Calu3 (cell line): Measurements from ENCODE around the gene BRD3. TPM values are rescaled to one million over a fixed set of nuclear protein-coding genes. Genes with fewer than 3 reads are reported as not detected.

Experiments used
- BruUV-seq: library from RNA; stranded (reverse); fragments of 400-500 nt; replicated peaks from 2 replicates; lab custom pipeline; 2021; lab: Mats Ljungman, UMichigan
- CTCF ChIA-PET: fragments of 300-600 bp; sonication (Branson Sonifier 250); formaldehyde crosslinking; loops from one replicate; lab custom pipeline; 2022; ENCODE audit warnings: antibody characterized with exemption; lab: Charles Lee
- DNase-seq: peaks from one replicate; pipeline ENCODE4 v3.0.0; 2022
- H3K27ac Mint-ChIP-seq: one replicate; pipeline ENCODE4 v1.8.0; 2022; ENCODE audit warnings: mixed read lengths; ENCODE audit not compliant: unreplicated experiment
- H3K27me3 Mint-ChIP-seq: one replicate; pipeline ENCODE4 v1.8.0; 2022; ENCODE audit warnings: mixed read lengths; ENCODE audit not compliant: unreplicated experiment
- H3K36me3 Mint-ChIP-seq: one replicate; pipeline ENCODE4 v1.8.0; 2022; ENCODE audit warnings: mild to moderate bottlenecking, moderate library complexity, mixed read lengths; ENCODE audit not compliant: insufficient read depth, unreplicated experiment
- H3K4me1 Mint-ChIP-seq: one replicate; pipeline ENCODE4 v1.8.0; 2022; ENCODE audit warnings: mild to moderate bottlenecking, low read depth, mixed read lengths; ENCODE audit not compliant: unreplicated experiment
- H3K4me3 Mint-ChIP-seq: one replicate; pipeline ENCODE4 v1.8.0; 2022; ENCODE audit warnings: mild to moderate bottlenecking, low read depth, moderate library complexity, mixed read lengths; ENCODE audit not compliant: unreplicated experiment
- H3K9me3 Mint-ChIP-seq: one replicate; pipeline ENCODE4 v1.8.0; 2022; ENCODE audit warnings: low read depth, mixed read lengths; ENCODE audit not compliant: unreplicated experiment
- intact Hi-C: fragments of 100-400 bp; cut with micrococcal nuclease; formaldehyde crosslinking; loops from one replicate; pipeline ENCODE4 v1.10.0; 2022; ENCODE audit not compliant: unreplicated experiment
- total RNA-seq: library from RNA; stranded (reverse); gene quantifications from 2 replicates; pipeline ENCODE4 v1.2.3, GENCODE V29; 2022
- TF ChIP-seq, protein P1 (sequence below): fragments of 200-600 bp; IDR thresholded peaks from one replicate; pipeline ENCODE4 v1.8.0; 2022; ENCODE audit warnings: antibody characterized with exemption; ENCODE audit not compliant: unreplicated experiment

The BRD3 gene
- total RNA-seq, 1 experiment from 2014 or later, result 30.8 TPM

DNA sequence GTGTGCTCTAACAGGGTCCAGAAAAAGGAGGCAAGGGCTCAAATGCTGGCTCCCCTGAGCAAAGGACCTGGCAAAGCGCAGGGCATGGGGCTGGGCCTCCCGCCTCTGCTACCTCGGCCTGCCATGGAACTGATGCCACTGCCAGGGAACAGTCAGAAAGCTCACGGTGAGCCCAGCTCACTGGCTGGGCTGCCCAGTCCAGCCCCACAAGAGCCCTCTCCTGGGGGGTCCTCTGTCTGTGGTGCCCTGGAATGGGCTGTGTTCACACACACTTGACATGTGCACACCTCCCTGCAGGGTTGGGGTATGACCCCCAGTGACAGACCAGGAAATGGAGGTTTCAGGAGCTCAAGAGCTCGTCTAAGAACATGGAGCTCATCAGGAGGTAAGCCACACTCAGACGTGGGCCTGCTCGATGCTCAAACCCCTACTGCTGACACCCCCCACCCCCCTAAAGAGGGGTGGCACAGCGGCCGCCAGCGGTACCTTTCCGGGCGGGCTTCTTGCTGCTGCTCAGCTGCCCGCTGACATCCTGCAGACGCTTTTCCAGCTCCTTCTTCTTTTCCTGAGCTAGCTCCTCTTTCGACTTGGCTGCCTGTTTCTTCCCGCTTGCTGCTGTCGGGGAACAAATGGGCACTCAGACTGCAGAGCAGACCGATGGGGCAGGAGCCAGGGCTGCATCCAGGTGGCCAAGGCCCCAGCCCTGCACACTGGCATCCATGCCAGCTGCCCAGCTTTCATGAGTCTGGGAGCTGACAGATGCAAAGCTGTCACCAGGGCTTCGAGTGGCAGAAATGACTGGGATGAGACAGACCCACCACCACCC, 33.4 kb downstream of the BRD3 start:
- intact Hi-C loops, result no loop called here
- no peak overlapping the region for H3K27ac Mint-ChIP-seq
- no peaks in the 10 kb centered on the region for H3K27me3 Mint-ChIP-seq
- H3K9me3 Mint-ChIP-seq, result no peaks in the 10 kb centered on the region
- H3K4me3 Mint-ChIP-seq, result no peak overlapping the region
- no peak for DNase-seq
- BruUV-seq, result no TSS peak
- H3K4me1 Mint-ChIP-seq, result no peaks in the 10 kb centered on the region
- TF ChIP-seq, protein P1, sequence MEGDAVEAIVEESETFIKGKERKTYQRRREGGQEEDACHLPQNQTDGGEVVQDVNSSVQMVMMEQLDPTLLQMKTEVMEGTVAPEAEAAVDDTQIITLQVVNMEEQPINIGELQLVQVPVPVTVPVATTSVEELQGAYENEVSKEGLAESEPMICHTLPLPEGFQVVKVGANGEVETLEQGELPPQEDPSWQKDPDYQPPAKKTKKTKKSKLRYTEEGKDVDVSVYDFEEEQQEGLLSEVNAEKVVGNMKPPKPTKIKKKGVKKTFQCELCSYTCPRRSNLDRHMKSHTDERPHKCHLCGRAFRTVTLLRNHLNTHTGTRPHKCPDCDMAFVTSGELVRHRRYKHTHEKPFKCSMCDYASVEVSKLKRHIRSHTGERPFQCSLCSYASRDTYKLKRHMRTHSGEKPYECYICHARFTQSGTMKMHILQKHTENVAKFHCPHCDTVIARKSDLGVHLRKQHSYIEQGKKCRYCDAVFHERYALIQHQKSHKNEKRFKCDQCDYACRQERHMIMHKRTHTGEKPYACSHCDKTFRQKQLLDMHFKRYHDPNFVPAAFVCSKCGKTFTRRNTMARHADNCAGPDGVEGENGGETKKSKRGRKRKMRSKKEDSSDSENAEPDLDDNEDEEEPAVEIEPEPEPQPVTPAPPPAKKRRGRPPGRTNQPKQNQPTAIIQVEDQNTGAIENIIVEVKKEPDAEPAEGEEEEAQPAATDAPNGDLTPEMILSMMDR, result no peak
- H3K36me3 Mint-ChIP-seq, result peaks cover 31% of the 10 kb centered on the region
- CTCF ChIA-PET, result no interaction called here

DNA sequence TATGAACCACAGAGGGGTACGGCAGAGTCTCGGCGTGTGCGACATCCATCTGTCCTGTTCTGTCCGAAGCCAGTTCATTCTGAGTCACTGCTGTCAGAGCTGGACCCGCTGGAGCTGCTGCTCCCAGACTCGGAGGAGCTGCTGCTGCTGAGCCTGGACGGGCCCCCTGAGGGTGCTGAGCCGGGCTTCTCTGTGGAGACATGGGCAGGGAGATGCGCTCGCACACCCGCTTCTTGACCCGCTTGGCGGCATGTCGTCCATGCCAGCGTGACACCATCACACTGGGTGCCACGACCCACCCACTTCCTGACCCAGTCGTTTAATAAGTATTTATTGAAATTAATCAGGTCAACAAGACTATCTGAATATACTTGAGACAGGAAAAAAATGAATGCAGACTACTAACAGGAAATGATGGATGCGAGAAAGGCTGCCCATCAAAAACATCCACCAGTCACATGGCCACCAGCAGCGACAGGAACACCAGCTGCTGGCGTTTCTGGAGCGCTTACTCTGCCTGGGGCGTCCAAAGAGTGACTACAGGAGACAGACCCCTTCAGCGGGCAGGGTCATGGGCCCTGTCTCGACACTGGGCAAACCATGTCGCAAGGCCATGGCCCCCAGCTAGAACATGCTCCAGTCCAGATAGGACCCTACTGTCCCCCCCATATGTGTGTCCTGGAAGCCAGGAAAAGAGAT, 34.2 kb downstream of the BRD3 start:
- Mint-ChIP-seq H3K27ac (no peak overlapping the region), H3K4me3 (no peak overlapping the region), H3K4me1 (no peaks in the 10 kb centered on the region), H3K9me3 (no peaks in the 10 kb centered on the region), H3K36me3 (peaks cover 33% of the 10 kb centered on the region), H3K27me3 (no peaks in the 10 kb centered on the region)
- no TSS peak for BruUV-seq
- CTCF ChIA-PET, result interaction anchor here (0.9 kb wide), 1 partner anchor 318 kb away, joined by 3 read pairs; no protein-coding TSS in a partner anchor
- intact Hi-C loops, result no loop called here
- TF ChIP-seq, protein P1, result no peak
- no peak for DNase-seq

DNA sequence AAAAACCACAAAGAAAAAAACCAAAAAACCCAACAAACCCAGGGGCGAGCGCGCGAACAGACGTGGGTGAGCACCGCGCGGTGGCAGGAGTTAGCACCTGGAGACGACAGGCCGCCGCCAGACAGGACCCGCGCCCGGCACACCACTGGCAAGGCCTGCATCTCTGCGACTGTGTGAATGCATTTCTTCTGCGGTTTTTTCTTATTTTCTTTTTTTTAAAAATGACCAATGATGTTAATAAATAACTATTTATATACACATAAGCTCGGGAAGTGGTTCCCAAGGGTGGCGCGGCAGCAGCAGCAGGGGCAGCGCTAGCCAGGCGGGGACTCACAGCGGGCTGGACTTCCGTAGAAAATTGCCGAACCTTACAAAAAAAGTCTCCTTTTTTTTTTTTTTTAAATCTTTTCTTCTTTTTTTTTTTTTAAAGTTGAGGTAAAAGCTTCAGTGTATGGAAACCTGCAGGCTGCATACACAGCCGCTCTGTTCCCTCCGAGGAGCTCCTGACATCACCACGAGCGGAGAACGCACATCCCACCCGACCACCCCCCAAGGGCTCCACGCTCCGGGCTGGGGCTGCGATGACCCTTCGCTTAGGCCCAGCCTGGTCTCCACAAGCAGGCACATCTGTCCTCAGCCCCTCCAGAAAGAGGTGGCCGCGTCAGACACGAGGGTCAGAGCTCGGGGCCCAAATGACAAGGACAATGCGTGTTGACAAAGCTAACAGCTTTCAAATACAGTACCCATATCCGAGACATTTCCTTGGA, 35.2 kb downstream of the BRD3 start:
- TSS peak; percentile 20 for BruUV-seq
- intact Hi-C loops, result no loop called here
- no peaks in the 10 kb centered on the region for H3K4me1 Mint-ChIP-seq
- TF ChIP-seq, protein P1, result no peak
- no peaks in the 10 kb centered on the region for H3K9me3 Mint-ChIP-seq
- no peaks in the 10 kb centered on the region for H3K27me3 Mint-ChIP-seq
- H3K4me3 Mint-ChIP-seq, result no peak overlapping the region
- H3K27ac Mint-ChIP-seq, result no peak overlapping the region
- CTCF ChIA-PET, result interaction anchor here (0.9 kb wide), 1 partner anchor 317 kb away, joined by 3 read pairs; no protein-coding TSS in a partner anchor
- peaks cover 39% of the 10 kb centered on the region for H3K36me3 Mint-ChIP-seq
- DNase-seq, result no peak

DNA sequence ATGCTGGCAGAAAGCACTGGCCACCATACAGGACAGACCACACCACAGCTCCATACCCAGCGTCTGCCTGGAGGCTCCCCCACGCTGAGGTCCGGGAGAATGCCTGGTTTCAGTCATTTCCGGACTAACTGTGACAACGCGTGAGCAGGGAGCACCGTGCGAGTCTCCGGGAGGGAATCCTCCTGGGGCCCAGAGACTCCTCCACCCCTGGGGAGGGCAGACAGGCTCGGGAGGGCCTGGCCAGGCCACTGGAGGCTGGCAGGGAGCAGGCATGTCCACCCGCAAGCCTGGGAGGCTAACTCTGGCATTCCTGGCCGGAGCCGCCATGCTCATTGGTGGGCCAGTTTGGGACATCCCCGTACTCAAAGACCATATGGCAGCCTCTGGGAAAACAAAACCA, 36.0 kb downstream of the BRD3 start:
- no peaks in the 10 kb centered on the region for H3K27me3 Mint-ChIP-seq
- H3K36me3 Mint-ChIP-seq, result peaks cover 40% of the 10 kb centered on the region
- DNase-seq, result no peak
- TF ChIP-seq, protein P1, result no peak
- CTCF ChIA-PET, result no interaction called here
- H3K4me3 Mint-ChIP-seq, result no peak overlapping the region
- H3K27ac Mint-ChIP-seq, result no peak overlapping the region
- H3K9me3 Mint-ChIP-seq, result no peaks in the 10 kb centered on the region
- intact Hi-C loops, result no loop called here
- no peaks in the 10 kb centered on the region for H3K4me1 Mint-ChIP-seq
- BruUV-seq, result no TSS peak
